Measurements from ENCODE around the gene CDNF. TPM values are rescaled to one million over a fixed set of nuclear protein-coding genes. Genes with fewer than 3 reads are reported as not detected.

CDNF gene
- total and polyA plus RNA-seq, 10 of the 15 experiments (the other 5 are each of a cell fraction or from before 2014, with no cell fraction given) = 0.08 to 1.9 (median 0.77) TPM

GRCh38 chr10:14800397-14800796, 37.4 kb downstream of the CDNF start:
- Histone ChIP-seq H3K4me3 (no peak overlapping the region), H3K4me1 (ENCODE audit: control insufficient read depth, insufficient read depth, low read length) (0 out of 2 replicates have a peak, but pooled peaks cover 5% of the 10 kb centered on the region), H3K9me3 (replicated peaks; ENCODE audit: control insufficient read depth, insufficient read depth, low read length) (no peaks in the 10 kb centered on the region), H3K27ac (ENCODE audit: control insufficient read depth, insufficient read depth) (no peak overlapping the region), H2AFZ (ENCODE audit: control insufficient read depth, low read depth, low read length) (no peak overlapping the region), H4K20me1 (ENCODE audit: control insufficient read depth, insufficient read depth) (no peaks in the 10 kb centered on the region), H3K36me3 (ENCODE audit: control insufficient read depth in 2 of 2, insufficient read depth in 2 of 2, low read length in 1 of 2) (no peaks in the 10 kb centered on the region), H3K9ac (ENCODE audit: control insufficient read depth, insufficient read depth, low read length) (no peak overlapping the region), H3K79me2 (ENCODE audit: control insufficient read depth, insufficient read depth, low read length) (no peaks in the 10 kb centered on the region), H3K27me3 (replicated peaks in 1 of 2; ENCODE audit: control insufficient read depth in 2 of 2, insufficient read depth in 2 of 2, low read length in 1 of 2) (no peaks in the 10 kb centered on the region), H3K4me2 (ENCODE audit: control insufficient read depth, insufficient read depth) (peak overlapping the region; percentile 2; the same call in 1 of the 2 replicates)
- 0% methylated on average over 1 of the region's 1 CpG for WGBS (ENCODE audit: insufficient coverage, insufficient replicate concordance, low lambda C conversion rate, missing lambda C conversion rate)
- SMC1A ChIA-PET (ENCODE audit: uncharacterized antibody, unreplicated experiment) = interaction anchor here (1.0 kb wide), 1 partner anchor 60 kb away, joined by 3 read pairs; no protein-coding TSS in a partner anchor
- DNase-seq (ENCODE audit: low read depth, low spot score) (no peak), ATAC-seq (peak; percentile 53), FAIRE-seq (no peak)
- RAD21 ChIA-PET (ENCODE audit: unreplicated experiment) = no interaction called here
- in situ Hi-C loops (cut with MboI) = no loop called here
- BruUV-seq (replicated peaks) = no TSS peak
- POLR2A ChIA-PET = no interaction called here
- CTCF ChIA-PET = no interaction called here
- no peak for TF ChIP-seq POLR2AphosphoS2 (IDR thresholded peaks at IDR 0.05; ENCODE audit: low read depth, low read length)
- no peak for TF ChIP-seq DPF2 (IDR thresholded peaks at IDR 0.05)
- TF ChIP-seq SPI1 (IDR thresholded peaks at IDR 0.05; ENCODE audit: borderline replicate concordance, insufficient read depth, low read depth, low read length) = no peak
- TF ChIP-seq STAT1 (conservative IDR thresholded peaks at IDR 0.05) = no peak
- TF ChIP-seq, protein P1, sequence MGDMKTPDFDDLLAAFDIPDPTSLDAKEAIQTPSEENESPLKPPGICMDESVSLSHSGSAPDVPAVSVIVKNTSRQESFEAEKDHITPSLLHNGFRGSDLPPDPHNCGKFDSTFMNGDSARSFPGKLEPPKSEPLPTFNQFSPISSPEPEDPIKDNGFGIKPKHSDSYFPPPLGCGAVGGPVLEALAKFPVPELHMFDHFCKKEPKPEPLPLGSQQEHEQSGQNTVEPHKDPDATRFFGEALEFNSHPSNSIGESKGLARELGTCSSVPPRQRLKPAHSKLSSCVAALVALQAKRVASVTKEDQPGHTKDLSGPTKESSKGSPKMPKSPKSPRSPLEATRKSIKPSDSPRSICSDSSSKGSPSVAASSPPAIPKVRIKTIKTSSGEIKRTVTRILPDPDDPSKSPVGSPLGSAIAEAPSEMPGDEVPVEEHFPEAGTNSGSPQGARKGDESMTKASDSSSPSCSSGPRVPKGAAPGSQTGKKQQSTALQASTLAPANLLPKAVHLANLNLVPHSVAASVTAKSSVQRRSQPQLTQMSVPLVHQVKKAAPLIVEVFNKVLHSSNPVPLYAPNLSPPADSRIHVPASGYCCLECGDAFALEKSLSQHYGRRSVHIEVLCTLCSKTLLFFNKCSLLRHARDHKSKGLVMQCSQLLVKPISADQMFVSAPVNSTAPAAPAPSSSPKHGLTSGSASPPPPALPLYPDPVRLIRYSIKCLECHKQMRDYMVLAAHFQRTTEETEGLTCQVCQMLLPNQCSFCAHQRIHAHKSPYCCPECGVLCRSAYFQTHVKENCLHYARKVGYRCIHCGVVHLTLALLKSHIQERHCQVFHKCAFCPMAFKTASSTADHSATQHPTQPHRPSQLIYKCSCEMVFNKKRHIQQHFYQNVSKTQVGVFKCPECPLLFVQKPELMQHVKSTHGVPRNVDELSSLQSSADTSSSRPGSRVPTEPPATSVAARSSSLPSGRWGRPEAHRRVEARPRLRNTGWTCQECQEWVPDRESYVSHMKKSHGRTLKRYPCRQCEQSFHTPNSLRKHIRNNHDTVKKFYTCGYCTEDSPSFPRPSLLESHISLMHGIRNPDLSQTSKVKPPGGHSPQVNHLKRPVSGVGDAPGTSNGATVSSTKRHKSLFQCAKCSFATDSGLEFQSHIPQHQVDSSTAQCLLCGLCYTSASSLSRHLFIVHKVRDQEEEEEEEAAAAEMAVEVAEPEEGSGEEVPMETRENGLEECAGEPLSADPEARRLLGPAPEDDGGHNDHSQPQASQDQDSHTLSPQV (IDR thresholded peaks at IDR 0.05) = no peak
- TF ChIP-seq, protein P2, sequence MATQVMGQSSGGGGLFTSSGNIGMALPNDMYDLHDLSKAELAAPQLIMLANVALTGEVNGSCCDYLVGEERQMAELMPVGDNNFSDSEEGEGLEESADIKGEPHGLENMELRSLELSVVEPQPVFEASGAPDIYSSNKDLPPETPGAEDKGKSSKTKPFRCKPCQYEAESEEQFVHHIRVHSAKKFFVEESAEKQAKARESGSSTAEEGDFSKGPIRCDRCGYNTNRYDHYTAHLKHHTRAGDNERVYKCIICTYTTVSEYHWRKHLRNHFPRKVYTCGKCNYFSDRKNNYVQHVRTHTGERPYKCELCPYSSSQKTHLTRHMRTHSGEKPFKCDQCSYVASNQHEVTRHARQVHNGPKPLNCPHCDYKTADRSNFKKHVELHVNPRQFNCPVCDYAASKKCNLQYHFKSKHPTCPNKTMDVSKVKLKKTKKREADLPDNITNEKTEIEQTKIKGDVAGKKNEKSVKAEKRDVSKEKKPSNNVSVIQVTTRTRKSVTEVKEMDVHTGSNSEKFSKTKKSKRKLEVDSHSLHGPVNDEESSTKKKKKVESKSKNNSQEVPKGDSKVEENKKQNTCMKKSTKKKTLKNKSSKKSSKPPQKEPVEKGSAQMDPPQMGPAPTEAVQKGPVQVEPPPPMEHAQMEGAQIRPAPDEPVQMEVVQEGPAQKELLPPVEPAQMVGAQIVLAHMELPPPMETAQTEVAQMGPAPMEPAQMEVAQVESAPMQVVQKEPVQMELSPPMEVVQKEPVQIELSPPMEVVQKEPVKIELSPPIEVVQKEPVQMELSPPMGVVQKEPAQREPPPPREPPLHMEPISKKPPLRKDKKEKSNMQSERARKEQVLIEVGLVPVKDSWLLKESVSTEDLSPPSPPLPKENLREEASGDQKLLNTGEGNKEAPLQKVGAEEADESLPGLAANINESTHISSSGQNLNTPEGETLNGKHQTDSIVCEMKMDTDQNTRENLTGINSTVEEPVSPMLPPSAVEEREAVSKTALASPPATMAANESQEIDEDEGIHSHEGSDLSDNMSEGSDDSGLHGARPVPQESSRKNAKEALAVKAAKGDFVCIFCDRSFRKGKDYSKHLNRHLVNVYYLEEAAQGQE (IDR thresholded peaks at IDR 0.05; ENCODE audit: low read depth, low read length) = no peak
- TF ChIP-seq E2F8 (IDR thresholded peaks at IDR 0.05; ENCODE audit: low read depth, partially characterized antibody) = no peak
- TF ChIP-seq EGR1 (IDR thresholded peaks at IDR 0.05; ENCODE audit: borderline replicate concordance in 1 of 2, low read depth in 2 of 2, low read length in 2 of 2) = no peak
- TF ChIP-seq TBL1XR1 (IDR thresholded peaks at IDR 0.05; ENCODE audit: low read depth, low read length) = no peak
- TF ChIP-seq TCF3 (IDR thresholded peaks at IDR 0.05; ENCODE audit: borderline replicate concordance, insufficient read depth, low read depth, low read length) = no peak
- TF ChIP-seq MYC (IDR thresholded peaks at IDR 0.05; ENCODE audit: insufficient read depth, insufficient read length, insufficient replicate concordance, low read length, severe bottlenecking) = no peak
- intact Hi-C loops (cut with micrococcal nuclease; ENCODE audit: unreplicated experiment) = no loop called here
